ENCODE measurements around the gene WWOX.

- no peak for TF ChIP-seq CTCF (IDR thresholded peaks at IDR 0.05; ENCODE audit: poor library complexity, severe bottlenecking)
- TF ChIP-seq REST (IDR thresholded peaks at IDR 0.05; ENCODE audit: borderline replicate concordance) = no peak
- no peak for TF ChIP-seq SMC3 (conservative IDR thresholded peaks at IDR 0.05; ENCODE audit: poor library complexity)
Measured at GRCh38 chr16:78446992-78447563, 347.6 kb downstream of the WWOX start.

All from neural cell (in vitro differentiated cells).